NCI-H2107 treated with DMSO at 0.1 percent for 48 hours (cell line): ENCODE measurements around the gene RUVBL1.

ENCODE experiments used
- DNase-seq: peaks from one replicate; lab custom pipeline; 2025; ENCODE audit not compliant: unreplicated experiment; lab: John Stamatoyannopoulos, UW

The RUVBL1 gene

DNA sequence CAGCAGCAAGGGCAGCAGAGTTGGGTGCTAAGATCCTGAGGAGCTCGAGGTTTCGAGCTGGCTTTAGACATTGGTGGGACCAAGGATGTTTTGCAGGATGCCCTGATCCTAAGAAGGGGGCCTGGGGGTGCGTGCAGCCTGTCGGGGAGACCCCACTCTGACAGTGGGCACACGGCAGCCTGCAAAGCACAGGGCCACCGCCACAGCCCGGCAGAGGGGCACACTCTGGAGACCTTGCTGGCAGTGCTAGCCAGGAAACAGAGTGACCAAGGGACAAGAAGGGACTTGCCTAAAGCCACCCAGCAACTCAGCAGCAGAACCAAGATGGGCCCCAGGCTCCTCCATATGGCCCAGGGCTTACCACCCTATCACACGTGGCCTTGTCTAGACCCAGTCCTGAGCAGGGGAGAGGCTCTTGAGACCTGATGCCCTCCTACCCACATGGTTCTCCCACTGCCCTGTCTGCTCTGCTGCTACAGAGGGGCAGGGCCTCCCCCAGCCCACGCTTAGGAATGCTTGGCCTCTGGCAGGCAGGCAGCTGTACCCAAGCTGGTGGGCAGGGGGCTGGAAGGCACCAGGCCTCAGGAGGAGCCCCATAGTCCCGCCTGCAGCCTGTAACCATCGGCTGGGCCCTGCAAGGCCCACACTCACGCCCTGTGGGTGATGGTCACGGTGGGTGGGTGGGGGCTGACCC lies 52.6 kb downstream of the RUVBL1 start:
- no peak for DNase-seq

DNA sequence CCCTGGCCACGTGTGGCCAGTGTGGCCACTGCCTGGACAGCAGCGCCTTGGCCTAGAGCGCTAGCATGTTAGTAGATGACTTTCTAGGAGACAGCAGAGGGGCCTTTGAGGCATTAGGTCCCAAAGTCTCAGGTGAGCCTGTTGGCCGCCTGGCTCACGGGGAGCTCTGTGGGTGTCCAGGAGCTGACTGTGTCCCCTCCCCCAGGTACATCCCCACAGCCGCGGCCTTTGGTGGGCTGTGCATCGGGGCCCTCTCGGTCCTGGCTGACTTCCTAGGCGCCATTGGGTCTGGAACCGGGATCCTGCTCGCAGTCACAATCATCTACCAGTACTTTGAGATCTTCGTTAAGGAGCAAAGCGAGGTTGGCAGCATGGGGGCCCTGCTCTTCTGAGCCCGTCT lies 54.3 kb downstream of the RUVBL1 start:
- no peak for DNase-seq

DNA sequence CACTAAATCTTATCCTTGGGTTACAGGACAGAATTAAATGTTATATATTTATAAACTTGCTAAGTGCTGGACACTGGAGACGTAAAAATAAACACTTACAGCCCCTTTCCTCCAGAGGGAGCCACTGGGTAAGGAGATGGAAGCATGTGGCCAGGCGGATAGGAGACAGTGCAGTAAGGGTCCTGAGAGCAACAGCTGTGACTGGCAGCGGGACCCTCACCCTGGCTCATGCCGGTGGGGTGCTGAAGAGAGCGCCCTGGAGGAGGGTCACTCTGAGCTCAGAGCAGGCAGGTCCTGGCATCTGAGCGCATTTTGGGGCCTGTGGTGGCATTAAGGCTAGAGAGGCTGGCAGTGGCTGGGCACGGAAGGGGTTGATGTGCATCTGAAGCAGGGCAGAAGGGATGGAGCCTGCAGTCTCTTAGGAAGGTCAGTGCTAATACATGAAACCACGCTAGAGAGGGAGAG lies 55.4 kb downstream of the RUVBL1 start:
- DNase-seq, result no peak

DNA sequence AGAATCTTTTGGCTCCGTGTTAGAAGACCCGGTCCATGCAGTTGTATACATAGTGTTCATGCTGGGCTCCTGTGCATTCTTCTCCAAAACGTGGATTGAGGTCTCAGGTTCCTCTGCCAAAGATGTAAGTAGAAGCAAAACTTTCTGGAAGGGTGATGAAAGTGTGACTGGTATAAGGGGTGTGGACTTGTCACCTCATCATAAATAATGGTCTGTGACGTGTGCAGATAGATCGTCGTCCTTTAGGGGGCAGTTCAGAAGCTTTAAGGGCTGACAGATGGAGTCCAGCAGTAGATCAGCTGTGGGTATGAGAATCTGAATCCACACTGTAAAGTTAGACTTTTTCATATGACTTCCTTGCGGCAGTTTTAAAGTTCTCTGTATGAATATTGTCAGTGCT lies 56.1 kb downstream of the RUVBL1 start:
- DNase-seq, result no peak

DNA sequence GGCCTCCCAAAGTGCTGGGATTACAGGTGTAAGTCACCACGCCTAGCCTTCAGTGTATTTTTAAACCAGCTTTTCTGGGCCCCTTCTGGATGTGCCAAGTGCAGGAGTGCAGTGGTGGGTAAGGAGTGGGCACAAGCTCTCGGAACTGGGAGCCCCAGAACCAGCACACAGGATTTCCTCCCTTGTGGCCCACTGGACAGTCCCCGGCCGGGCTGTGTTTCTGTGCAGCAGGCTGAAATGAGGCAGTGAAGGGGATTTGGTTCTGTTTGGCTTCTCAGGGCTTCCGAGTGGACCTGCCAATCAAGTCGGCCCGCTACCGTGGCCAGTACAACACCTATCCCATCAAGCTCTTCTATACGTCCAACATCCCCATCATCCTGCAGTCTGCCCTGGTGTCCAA lies 56.9 kb downstream of the RUVBL1 start:
- no peak for DNase-seq

DNA sequence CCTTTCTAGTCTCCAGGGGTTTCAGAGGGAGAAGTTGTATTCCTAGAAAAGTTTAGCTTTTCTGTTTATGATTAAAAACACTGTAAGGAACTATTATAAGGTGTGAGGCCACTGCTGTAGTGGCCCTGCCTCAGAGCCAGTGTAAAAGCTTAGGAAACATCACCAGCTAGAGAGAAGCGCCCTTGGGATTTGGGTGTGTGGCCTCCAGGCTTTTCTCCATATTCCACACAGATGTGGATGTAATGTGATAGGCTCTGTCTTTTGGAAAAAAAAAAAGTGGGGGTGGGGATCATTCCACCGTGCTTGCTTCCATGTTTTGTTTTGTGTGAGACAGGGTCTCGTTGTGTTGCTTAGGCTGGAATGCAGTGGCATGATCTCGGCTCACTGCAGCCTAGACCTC lies 57.5 kb downstream of the RUVBL1 start:
- DNase-seq, result no peak

DNA sequence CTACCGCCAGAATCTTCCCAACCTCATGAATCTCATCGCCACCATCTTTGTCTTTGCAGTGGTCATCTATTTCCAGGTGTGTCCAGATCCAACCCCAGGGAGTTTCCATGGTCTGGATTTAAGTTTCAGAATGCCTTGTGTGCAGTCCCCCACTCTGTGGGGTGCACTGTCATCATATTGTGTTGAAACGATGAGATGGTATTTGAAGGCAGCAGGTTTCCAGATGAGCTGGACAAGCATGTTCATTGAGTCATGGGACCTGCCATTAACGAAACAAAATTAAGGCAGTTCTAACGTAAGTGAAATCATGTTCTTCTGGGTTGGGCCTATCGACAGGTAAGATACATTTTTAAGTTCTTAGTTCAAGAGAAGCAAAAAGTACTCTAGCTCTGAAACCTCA lies 58.6 kb downstream of the RUVBL1 start:
- no peak for DNase-seq

DNA sequence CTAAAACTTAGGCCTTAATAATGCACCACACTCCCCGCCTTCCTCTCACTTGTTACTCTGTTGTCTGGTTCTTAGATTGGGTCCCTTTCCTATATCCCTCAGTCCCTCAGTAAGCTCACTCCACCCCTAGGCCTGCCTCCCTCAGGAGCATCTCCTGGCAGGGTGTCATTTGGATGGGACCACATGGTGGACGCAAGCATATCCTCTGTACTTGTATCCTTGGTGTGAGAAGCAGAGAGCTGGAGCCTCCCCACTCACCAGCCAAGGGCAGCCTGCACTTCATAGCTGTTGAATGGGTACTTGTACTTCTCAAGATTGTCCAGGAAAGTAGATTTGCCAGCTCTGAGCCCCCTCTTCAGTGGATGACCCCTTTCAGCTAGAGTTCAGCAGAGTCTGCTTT lies 59.7 kb downstream of the RUVBL1 start:
- DNase-seq, result no peak

DNA sequence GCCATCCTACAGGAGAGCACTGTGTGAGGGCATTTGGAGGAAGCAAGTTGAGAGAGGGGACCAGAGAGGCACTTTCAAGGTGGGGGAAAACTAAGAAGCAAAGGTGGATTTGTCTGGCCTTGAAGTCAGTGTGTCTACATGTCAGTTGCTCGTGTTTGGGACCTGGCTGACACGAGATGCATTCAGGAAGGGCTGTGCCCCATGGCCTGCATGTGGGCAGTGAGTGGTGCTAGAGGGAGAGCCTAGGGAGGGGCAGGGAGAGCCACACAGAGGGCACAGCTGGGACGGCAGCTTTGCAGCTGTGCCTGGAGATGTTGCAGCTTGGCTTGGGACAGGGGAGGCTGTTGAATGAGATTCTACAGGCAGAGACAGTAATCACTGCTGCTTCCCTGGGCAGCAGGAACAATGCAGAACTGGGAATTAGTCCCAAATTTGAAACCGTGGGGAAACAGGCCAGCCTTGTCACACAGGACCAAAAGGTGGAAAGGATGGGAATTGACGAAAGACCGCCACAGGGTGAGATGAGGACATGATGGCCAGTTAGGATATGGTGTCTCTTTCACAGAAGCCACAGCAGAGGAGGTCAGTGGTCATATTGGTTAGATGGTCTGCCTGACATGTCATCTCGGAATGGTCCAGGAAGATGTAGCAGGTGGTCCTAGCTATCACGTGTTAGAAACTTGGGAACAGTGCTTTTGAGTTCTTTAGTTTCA lies 61.4 kb downstream of the RUVBL1 start:
- no peak for DNase-seq

DNA sequence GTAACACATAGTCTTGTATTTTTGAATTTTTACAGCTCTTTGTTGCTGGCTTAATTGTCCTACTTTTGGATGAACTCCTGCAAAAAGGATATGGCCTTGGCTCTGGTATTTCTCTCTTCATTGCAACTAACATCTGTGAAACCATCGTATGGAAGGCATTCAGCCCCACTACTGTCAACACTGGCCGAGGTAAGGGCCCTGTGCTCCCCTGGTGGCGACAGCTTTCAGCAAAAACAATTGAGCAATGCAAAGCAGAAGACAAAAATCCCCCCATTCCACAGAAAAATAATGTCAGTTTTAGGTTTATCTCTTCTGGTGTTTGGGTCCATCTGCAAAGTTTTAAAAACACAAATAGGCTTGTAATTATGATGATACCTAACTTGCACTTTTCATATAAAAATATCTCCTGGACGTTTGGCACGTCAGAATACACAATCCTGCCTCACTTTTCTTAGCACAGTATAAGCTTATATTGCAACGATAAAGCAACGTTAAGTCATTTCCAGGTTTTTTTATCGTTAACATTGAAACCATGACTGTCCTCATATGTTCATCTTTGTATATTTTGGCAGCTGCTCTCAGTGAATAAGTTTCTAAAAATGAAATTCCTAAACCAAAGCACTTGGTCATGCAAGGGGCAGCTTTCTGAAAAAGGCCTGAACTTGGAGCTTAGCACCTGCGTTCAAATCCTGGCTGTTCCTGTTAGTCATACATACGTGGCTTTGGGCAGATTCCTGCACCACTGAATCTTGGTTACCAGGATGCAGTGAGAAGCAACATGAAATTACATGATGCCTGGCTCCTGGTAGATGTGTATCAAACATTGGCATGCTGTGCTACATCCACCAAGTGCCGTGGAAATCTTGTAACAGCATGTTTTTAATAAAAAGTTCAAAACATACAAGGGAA lies 62.9 kb downstream of the RUVBL1 start:
- DNase-seq, result no peak

DNA sequence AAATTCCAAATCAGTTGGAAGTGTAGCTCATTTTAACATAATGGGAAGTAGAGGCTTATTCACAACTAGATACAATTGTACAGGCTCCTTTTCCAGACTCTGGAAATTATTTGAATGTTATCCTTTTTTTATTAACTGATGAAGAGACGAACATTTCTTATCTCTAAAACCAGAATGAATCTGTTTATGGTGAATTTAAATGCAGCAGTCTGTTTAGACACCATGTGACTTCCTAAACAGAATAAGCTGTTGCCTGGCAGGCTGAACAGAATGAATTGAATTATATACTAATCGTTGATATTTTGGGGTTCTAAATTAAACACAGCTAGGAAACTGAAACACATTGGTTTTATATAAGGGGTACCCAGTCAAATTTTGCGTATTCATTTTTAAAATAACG lies 67.4 kb downstream of the RUVBL1 start:
- DNase-seq, result no peak

DNA sequence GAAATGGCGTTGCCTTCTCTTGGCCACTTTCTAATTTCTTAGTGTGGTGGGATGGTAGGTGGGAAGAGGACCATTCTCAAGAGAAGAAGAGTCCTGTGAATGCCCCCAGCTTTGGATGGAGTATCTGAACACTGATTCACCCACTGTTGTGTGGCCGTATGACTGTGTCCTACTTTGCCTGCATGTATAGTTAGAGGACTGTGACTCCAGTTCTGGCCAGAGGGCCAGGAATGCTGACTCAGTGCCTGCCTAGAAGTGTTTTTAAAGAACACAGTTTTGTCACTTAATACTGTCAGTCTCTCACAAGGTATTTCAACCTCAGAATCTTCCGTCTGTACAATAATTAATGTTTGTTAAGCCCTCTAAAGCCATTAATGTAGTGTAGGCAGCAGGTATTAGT lies 69.2 kb downstream of the RUVBL1 start:
- DNase-seq, result no peak

DNA sequence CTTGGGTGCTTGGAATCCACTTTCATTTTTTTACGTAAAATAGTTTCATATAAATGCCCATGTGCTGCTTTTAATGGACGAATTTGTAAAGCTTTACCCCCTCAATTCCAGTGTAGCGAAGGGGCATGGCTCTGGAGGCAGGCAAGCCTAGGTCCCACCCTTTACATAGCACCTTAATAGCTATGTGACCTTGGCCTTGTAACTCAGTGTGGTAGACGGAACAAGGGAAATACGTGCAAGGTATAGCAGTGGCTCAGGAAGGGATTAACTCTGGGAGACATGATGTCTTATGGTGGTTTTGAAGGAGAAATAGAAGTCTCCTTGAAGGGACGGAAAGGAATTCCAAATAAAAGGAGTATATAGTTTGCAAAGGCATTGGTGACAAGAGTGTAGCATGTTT lies 70.0 kb downstream of the RUVBL1 start:
- DNase-seq, result no peak

DNA sequence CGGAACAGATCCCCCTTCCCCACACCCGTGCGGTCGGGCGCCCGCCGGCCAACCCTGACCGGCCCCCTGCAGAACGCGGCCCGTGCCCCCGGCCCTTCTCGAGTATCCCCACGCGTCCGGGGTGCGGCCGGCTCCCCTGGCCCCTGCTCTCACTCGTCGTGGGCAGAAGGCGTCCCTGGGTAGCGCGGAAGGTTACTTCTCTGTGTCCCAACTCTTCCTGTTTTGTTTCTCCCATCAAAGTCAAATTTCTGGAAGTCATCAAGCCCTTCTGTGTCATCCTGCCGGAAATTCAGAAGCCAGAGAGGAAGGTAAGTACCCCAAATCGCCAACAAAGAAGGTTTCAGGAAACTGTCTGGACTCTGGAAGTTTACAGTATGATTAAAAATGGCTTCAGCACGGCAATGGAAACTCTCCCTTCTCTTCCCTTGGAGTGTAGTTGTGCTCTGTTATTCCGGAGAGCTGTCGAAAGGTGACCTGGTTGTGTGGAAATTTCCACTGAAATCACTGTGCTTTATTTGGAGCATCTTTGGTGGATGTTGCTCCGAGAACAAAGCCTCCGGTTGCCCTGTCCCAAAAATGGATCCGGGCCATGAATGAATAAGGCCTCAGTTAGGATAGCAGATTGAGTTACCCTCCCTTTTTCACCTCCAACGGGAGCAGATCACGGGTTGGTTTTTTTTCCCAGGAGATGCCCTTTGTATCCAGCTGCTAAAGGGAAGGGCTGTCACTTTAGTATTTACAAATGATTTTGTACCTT lies 70.8 kb downstream of the RUVBL1 start:
- DNase-seq, result no peak

DNA sequence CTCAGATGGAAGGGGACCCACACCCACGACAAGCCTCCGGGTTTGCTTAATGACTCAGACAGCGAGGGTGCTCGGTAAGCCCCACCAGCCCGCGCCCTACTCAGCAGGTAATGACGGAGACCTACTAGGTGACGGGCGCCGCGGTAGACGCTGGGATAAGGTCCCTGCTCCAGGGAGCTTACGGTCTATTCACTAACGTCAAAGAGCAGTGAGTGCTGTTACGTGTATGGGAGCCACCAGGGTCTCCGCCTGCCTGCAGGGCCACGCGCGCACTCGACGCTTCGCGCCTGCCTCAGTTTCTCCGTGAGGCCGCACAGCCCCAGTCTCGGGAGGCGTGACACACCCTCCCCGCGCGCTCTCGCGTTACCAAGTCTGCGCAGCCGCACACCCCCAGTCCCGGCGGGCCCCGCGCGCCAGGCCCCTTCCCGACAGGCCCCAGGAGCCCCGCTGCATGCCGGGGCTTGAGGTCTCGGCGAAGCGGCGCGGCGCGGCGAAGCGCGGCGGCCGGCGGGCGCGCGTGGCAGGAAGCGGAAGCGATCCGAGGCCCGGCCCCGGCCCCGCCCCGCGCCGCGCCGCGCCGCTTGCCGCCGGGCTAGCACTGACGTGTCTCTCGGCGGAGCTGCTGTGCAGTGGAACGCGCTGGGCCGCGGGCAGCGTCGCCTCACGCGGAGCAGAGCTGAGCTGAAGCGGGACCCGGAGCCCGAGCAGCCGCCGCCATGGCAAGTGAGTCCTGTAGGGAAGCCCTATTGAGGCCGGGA lies 71.6 kb downstream of the RUVBL1 start, which contains the start of gene SEC61A1:
Gene SEC61A1, plus strand, starts transcription at position 601 of the 758 bp plus-strand sequence. Its CDS starts 116 bp downstream, at position 717.
- peak; percentile 71 for DNase-seq

DNA sequence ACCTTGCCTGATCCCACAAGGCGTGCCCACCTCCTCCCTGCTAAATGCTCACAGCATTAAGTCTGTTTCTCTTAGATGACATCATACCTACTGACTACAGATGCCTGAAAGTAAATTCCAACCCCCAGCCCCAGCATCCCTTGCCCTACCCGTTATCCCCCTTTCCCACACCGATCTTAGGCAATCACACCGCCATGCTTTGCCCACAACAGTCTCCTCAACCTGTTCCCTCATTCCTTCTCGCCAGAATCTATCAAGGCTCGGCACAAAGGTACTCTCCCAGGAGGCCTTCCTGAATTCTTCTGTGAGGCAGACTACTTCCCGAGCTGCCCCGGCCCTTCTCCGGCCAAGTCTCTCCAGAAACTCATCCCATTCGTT lies 72.2 kb downstream of the RUVBL1 start:
- DNase-seq, result no peak

DNA sequence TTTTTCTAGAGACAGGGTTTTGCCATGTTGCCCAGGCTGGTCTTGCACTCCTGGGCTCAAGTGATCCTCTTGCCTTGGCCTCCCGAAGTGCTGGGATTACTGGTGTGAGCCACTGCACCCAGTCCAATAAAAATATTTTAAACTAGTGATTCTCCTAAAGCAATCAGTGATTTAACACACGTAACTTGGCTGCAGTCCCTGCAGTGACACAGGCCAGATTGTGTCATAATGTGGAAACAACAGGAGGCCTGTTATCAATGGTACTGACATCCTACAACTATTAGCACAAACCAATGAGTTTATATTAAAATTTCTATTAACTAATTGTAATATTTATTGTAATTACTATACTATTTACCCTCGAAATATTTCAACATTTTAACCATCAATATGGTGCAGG lies 73.0 kb downstream of the RUVBL1 start:
- DNase-seq, result no peak

DNA sequence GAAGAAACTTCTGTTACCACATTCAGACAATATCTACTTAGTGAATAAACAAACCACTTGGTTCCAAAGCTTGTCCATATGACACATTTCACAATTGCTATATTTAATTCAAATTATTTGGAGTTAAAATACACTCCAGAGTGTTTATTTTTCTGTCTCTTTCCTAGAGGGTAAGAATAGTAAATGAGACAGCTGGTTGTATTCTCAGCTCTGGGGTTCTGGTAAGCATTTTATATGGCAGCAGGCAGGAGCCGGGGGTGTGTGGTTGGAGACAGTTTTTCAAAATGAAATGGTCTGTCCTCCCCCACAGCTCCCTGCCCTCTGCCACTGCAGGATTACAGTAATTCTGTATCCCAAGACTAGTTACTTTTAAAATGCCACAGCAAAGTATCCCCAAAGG lies 82.3 kb downstream of the RUVBL1 start:
- no peak for DNase-seq

DNA sequence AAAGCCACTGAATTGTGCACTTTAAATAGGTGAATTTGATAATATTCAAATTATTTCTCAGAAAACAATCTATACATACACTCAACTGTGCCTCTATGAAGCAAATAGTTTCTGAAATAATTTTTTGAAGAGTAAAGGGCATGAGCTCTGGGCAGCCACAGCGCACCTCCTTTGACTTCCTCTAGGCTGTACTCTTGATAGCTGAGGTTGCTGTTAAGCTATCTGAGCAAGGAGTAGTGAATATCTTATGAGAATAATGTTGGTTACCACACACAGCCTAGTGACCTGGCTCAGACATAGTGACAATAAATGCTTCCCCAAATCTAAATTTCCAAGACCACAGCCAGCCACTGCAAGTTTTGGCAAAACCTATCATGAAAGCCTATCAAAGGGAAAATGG lies 83.0 kb downstream of the RUVBL1 start:
- no peak for DNase-seq

DNA sequence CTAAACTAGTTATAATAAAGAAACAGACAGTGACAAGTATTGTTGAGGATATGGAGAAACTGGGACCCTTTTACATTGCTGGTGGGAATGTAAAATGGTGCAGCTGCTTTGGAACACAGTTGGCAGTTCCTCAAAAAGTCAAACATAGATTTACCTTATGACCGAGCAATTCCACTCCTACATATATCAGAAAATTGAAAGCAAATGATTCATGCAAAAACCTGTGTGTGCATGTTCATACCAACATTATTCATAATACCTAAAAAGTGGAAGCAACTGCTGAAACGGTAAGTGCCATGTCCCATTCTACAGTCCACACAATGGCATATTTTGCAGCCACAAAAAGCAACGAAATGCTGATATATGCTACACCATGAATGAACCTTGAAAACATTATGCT lies 83.6 kb downstream of the RUVBL1 start:
- DNase-seq, result no peak
